Activated CD4-positive, alpha-beta T cell treated with anti-CD3 and anti-CD28 coated beads for 4 hours (primary cell): ENCODE results near the gene IFT52.

Source experiments
- DNase-seq, 2 donors: peaks; one replicate each; pipeline ENCODE4 v3.0.0-alpha.2; 2020

Gene IFT52

GRCh38 chr20:43694763-43695162 lies 104.0 kb downstream of the IFT52 start:
- DNase-seq, result no peak

GRCh38 chr20:43695571-43695970 lies 104.8 kb downstream of the IFT52 start:
- DNase-seq, result no peak
